Measurements from ENCODE around the gene C1orf174. TPM values are rescaled to one million over a fixed set of nuclear protein-coding genes. Genes with fewer than 3 reads are reported as not detected.
A peak's percentile ranks its signal among the peaks of the same experiment; 100 is the strongest.

The C1orf174 gene
- total and polyA plus RNA-seq, 2 of the 13 experiments (the other 11 are each of a cell fraction or from before 2014, with no cell fraction given) = 21.6 to 31.4 TPM

- TF ChIP-seq ZNF710 (CRISPR knock-in tag; IDR thresholded peaks at IDR 0.05; ENCODE audit: borderline replicate concordance) (peak; percentile 71; the same call in 1 of the 2 replicates), PTBP1 (IDR thresholded peaks at IDR 0.05; ENCODE audit: low read depth, low read length, poor library complexity, severe bottlenecking) (no peak), CHCHD3 (CRISPR knock-in tag; IDR thresholded peaks at IDR 0.05) (no peak), MXD3 (CRISPR knock-in tag; IDR thresholded peaks at IDR 0.05) (peak; percentile 68; the same call in 1 of the 2 replicates), PCBP1 (IDR thresholded peaks at IDR 0.05; ENCODE audit: borderline replicate concordance, low read depth, low read length) (0 out of 2 replicates have a peak, but pooled peaks have one; percentile 52), SATB2 (CRISPR knock-in tag; IDR thresholded peaks at IDR 0.05) (peak; percentile 44; the same call in 1 of the 2 replicates), GFI1 (CRISPR knock-in tag; IDR thresholded peaks at IDR 0.05; ENCODE audit: borderline replicate concordance) (no peak; the same call in 1 of the 2 replicates), ZFX (CRISPR knock-in tag; IDR thresholded peaks at IDR 0.05; ENCODE audit: low read depth) (peak; percentile 95), RFXAP (CRISPR knock-in tag; IDR thresholded peaks at IDR 0.05; ENCODE audit: borderline replicate concordance) (no peak), ZNF761 (CRISPR knock-in tag; conservative IDR thresholded peaks at IDR 0.05) (no peak), TEAD3 (CRISPR knock-in tag; optimal IDR thresholded peaks at IDR 0.05; ENCODE audit: borderline replicate concordance) (peak; percentile 17), CSRNP1 (CRISPR knock-in tag; IDR thresholded peaks at IDR 0.05) (peak; percentile 76; the same call in 1 of the 2 replicates), NCOR1 (IDR thresholded peaks at IDR 0.05; ENCODE audit: borderline replicate concordance, low read length) (no peak), ZNF546 (CRISPR knock-in tag; conservative IDR thresholded peaks at IDR 0.05) (peak; percentile 17; the same call in 1 of the 2 replicates), NPAS2 (CRISPR knock-in tag; IDR thresholded peaks at IDR 0.05; ENCODE audit: borderline replicate concordance) (no peak), ATF5 (CRISPR knock-in tag; IDR thresholded peaks at IDR 0.05; ENCODE audit: low read depth) (no peak), ZNF17 (CRISPR knock-in tag; IDR thresholded peaks at IDR 0.05) (no peak), NR1H2 (CRISPR knock-in tag; IDR thresholded peaks at IDR 0.05; ENCODE audit: borderline replicate concordance, low read depth) (no peak), CBFB (CRISPR knock-in tag; IDR thresholded peaks at IDR 0.05) (0 out of 2 replicates have a peak, but pooled peaks have one; percentile 26), RARA (CRISPR knock-in tag; IDR thresholded peaks at IDR 0.05) (peak; percentile 32), DNMT3B (CRISPR knock-in tag; conservative IDR thresholded peaks at IDR 0.05) (no peak), ZNF282 (IDR thresholded peaks at IDR 0.05; ENCODE audit: partially characterized antibody) (no peak)
- TF ChIP-seq, protein P1, sequence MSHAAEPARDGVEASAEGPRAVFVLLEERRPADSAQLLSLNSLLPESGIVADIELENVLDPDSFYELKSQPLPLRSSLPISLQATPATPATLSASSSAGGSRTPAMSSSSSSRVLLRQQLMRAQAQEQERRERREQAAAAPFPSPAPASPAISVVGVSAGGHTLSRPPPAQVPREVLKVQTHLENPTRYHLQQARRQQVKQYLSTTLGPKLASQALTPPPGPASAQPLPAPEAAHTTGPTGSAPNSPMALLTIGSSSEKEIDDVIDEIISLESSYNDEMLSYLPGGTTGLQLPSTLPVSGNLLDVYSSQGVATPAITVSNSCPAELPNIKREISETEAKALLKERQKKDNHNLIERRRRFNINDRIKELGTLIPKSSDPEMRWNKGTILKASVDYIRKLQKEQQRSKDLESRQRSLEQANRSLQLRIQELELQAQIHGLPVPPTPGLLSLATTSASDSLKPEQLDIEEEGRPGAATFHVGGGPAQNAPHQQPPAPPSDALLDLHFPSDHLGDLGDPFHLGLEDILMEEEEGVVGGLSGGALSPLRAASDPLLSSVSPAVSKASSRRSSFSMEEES (CRISPR knock-in tag; IDR thresholded peaks at IDR 0.05) = no peak; the same call in 1 of the 2 replicates
Observed at GRCh38 chr1:3856923-3857790, 42.9 kb downstream of the C1orf174 start, which contains the start of the genes CEP104 and DFFB (continued).
